ENCODE data around the gene MRPS34. TPM values are rescaled to one million over a fixed set of nuclear protein-coding genes. Genes with fewer than 3 reads are reported as not detected.

The MRPS34 gene
- total and polyA plus RNA-seq, 12 donors, result 57.8 to 141 (median 79.5) TPM

DNA sequence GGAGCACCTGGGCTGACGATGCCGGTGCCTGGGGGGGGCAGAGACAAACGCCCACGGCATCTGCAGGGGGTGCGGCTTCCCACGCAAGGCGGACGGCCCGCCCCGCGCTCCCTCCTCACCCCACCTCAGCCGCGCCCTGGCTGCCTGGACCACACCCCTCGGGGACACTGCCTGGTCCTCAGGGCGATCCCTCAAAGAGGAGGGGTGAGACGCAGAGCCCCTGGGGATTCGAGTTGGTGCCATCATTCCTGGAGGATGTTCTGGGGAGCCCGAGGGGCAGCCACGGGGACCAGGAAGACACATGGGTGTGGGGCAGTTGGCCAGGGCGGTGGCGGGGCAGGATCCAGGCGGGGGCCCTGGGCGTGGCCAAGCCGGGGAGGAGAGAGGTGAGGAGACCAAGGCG, 16.7 kb upstream of the MRPS34 start:
- no peaks in the 10 kb centered on the region for H3K9me3 ChIP-seq
- peaks cover 0 to 18% (median 8%) of the 10 kb centered on the region in 9 donors for H3K4me1 ChIP-seq
- intact Hi-C loops (cut with DNase I), result loop anchor here in 1 of 10 donors (10.0 kb wide), 1 partner anchor 55 kb away; no protein-coding TSS in a partner anchor
- no peak overlapping the region for H3K27ac ChIP-seq
- no peaks in the 10 kb centered on the region for H3K27me3 ChIP-seq
- no peak for TF ChIP-seq CTCF (IDR thresholded peaks at IDR 0.05)
- DNase-seq, result peak in 1 of 2 donors; percentile 13
- H3K4me3 ChIP-seq, result no peak overlapping the region
- H3K36me3 ChIP-seq, result peaks cover 0 to 63% (median 12%) of the 10 kb centered on the region in 9 donors
- ATAC-seq, result no peak
- 90 to 92% methylated on average over 25 of the region's 25 CpGs for WGBS, 2 donors

- H3K4me3 ChIP-seq, result no peak overlapping the region
- peaks cover 4 to 27% (median 15%) of the 10 kb centered on the region in 9 donors for H3K4me1 ChIP-seq
- peaks cover 0 to 63% (median 12%) of the 10 kb centered on the region in 9 donors for H3K36me3 ChIP-seq
- H3K27me3 ChIP-seq, result no peaks in the 10 kb centered on the region
- no peak overlapping the region for H3K27ac ChIP-seq
- H3K9me3 ChIP-seq, result no peaks in the 10 kb centered on the region
- intact Hi-C loops (cut with DNase I), result no loop called here
- DNase-seq (peak; percentile 7 to 10), ATAC-seq (no peak)
- 62 to 69% methylated on average over 18 to 19 of the region's 19 CpGs for WGBS, 2 donors
- TF ChIP-seq CTCF (IDR thresholded peaks at IDR 0.05), result no peak
These were observed 15.8 kb upstream of the MRPS34 start for GRCh38 chr16:1788708-1789100.

DNA sequence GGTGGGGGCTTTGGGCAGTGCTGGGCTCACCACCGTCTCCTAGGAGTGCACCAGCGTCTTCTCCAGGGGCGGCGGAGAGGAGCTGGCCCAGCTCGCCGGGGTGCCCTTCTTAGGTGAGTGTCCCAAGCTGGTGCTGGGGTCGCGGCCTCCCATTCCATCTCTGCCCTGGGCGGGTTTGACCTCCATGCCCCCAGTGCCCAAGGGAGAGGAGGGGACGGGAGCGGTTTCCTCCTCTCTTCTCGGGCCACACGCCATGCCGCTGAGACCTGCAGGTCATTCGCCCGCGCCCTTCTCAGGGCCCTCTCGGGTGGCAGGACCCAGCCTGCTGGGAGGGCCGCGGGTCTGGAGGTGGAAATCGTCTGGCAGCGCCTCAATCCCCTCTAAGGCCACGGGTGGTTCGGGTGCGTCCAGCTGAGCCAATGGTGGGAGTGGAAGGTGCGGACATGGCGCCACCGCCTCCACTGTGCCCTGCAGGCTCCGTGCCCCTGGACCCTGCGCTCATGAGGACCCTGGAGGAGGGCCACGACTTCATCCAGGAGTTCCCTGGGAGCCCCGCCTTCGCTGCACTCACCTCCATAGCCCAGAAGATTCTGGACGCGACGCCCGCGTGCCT, 15.3 kb upstream of the MRPS34 start:
- Histone ChIP-seq H3K4me3 (no peak overlapping the region), H3K9me3 (no peaks in the 10 kb centered on the region), H3K27me3 (no peaks in the 10 kb centered on the region), H3K4me1 (peaks cover 4 to 32% (median 15%) of the 10 kb centered on the region in 9 donors), H3K27ac (no peak overlapping the region), H3K36me3 (peaks cover 0 to 63% (median 12%) of the 10 kb centered on the region in 9 donors)
- no peak for ATAC-seq
- intact Hi-C loops (cut with DNase I), result no loop called here
- WGBS, 2 donors, result 89 to 90% methylated on average over 36 to 38 of the region's 38 CpGs
- TF ChIP-seq CTCF (IDR thresholded peaks at IDR 0.05), result no peak
- DNase-seq, result peak; percentile 3 to 14

DNA sequence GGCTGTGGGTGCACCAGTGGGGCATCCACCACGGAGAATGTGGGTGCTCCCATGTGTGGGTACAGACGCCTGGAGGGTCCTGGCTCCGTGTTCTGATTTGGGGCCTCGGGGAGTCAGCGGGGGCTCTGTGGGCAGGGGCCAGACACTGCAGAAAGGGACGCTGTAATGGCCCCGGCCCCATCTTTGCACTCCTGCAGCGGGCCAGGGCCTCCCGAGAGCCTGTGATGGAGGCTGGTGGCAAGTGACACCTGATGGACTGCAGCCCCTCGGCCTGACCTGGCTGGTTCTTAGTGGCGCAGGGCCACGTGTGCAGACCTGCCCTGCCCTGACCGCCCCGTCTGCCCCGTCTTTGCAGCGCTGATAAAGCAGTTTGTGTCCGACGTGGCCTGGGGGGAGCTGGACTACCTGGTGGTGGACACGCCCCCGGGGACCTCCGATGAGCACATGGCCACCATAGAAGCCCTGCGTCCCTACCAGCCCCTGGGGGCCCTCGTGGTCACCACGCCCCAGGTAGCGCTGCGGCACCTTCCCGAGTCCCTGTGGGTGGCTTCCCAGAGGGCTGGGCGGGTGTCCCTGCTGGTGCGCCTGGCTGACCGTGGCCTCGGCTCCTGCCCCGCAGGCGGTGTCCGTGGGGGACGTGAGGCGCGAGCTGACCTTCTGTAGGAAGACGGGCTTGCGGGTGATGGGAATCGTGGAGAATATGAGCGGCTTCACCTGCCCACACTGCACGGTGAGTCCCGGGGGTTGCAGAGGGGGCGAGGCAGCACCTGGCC, 14.6 kb upstream of the MRPS34 start:
- Histone ChIP-seq H3K36me3 (peaks cover 0 to 63% (median 12%) of the 10 kb centered on the region in 9 donors), H3K9me3 (no peaks in the 10 kb centered on the region), H3K27ac (no peak overlapping the region), H3K4me3 (no peak overlapping the region), H3K4me1 (peaks cover 4 to 33% (median 15%) of the 10 kb centered on the region in 9 donors), H3K27me3 (no peaks in the 10 kb centered on the region)
- intact Hi-C loops (cut with DNase I), result no loop called here
- TF ChIP-seq CTCF (IDR thresholded peaks at IDR 0.05), result no peak
- WGBS, 2 donors, result 91 to 93% methylated on average over 44 of the region's 44 CpGs
- ATAC-seq, result no peak
- peak; percentile 4 to 13 for DNase-seq
